PC-3 (cell line): ENCODE results near the gene ABCB10. TPM values are rescaled to one million over a fixed set of nuclear protein-coding genes. Genes with fewer than 3 reads are reported as not detected.
"Not testable (repeated sequence)": the region's sequence is repeated elsewhere in the genome, so short reads cannot be mapped to it uniquely, and the experiment has no call there.

Experiments used
- ATAC-seq: fragments of 200-7000 bp; cut with Tn5 transposase; 2 replicates; pipeline ENCODE4 v1.9.1; 2020; ENCODE audit warnings: mild to moderate bottlenecking, moderate library complexity
- BruUV-seq: library from RNA; stranded (reverse); fragments of 400-500 nt; replicated peaks from 2 replicates; lab custom pipeline; 2021; lab: Mats Ljungman, UMichigan
- CTCF ChIA-PET: fragments of 300-600 bp; sonication (Branson Sonifier 250); formaldehyde crosslinking; loops from one replicate; lab custom pipeline; 2022; ENCODE audit warnings: antibody characterized with exemption; lab: Charles Lee
- POLR2A ChIA-PET: fragments of 300-600 bp; sonication (Branson Sonifier 250); formaldehyde crosslinking; loops from one replicate; lab custom pipeline; 2022; ENCODE audit warnings: antibody characterized with exemption; ENCODE audit not compliant: unreplicated experiment; lab: Charles Lee
- DNase-seq: peaks from one replicate; pipeline ENCODE4 v3.0.0-alpha.2; 2015
- H2AFZ ChIP-seq: fragments of 300-600 bp; sonication (generic); 2 replicates; pipeline ENCODE4 v1.6.0; 2016; ENCODE audit warnings: antibody characterized with exemption, low read length
- H3F3A ChIP-seq: fragments of 300-600 bp; sonication (generic); one replicate; pipeline ENCODE4 v1.6.0; 2017; ENCODE audit warnings: antibody characterized with exemption, low read length, control low read depth, mild to moderate bottlenecking; ENCODE audit not compliant: unreplicated experiment
- H3K27ac ChIP-seq: fragments of 300-600 bp; sonication (generic); 2 replicates; pipeline ENCODE4 v1.5.1; 2016; ENCODE audit warnings: mild to moderate bottlenecking, low read length
- H3K27me3 ChIP-seq: fragments of 300-600 bp; sonication (generic); 2 replicates; pipeline ENCODE4 v1.6.1; 2016; ENCODE audit warnings: low read length, mixed read lengths
- H3K36me3 ChIP-seq: fragments of 300-600 bp; sonication (generic); 2 replicates; pipeline ENCODE4 v1.6.1; 2016; ENCODE audit warnings: low read depth, mixed run types, low read length, mixed read lengths
- H3K4me1 ChIP-seq: fragments of 300-600 bp; sonication (generic); 2 replicates; pipeline ENCODE4 v1.5.1; 2016; ENCODE audit warnings: low read length; ENCODE audit not compliant: insufficient read depth
- H3K4me2 ChIP-seq: fragments of 300-600 bp; sonication (generic); 2 replicates; pipeline ENCODE4 v1.6.0; 2016; ENCODE audit warnings: low read length
- H3K4me3 ChIP-seq: fragments of 300-600 bp; sonication (generic); 2 replicates; pipeline ENCODE4 v1.5.1; 2016; ENCODE audit warnings: mild to moderate bottlenecking, low read length, mixed read lengths
- H3K79me2 ChIP-seq: fragments of 300-600 bp; sonication (generic); 2 replicates; pipeline ENCODE4 v1.6.1; 2017; ENCODE audit warnings: low read length, mixed read lengths
- H3K9ac ChIP-seq: fragments of 300-600 bp; sonication (generic); 2 replicates; pipeline ENCODE4 v1.6.0; 2016; ENCODE audit warnings: mild to moderate bottlenecking, low read length
- H3K9me2 ChIP-seq: fragments of 300-600 bp; sonication (generic); replicated peaks from 2 replicates; pipeline ENCODE4 v1.6.1; 2016; ENCODE audit warnings: mixed run types, low read length, mixed read lengths
- H3K9me3 ChIP-seq: fragments of 300-600 bp; sonication (generic); 2 replicates; pipeline ENCODE4 v1.6.1; 2016; ENCODE audit warnings: low read length, mixed read lengths
- H4K20me1 ChIP-seq: fragments of 300-600 bp; sonication (generic); 2 replicates; pipeline ENCODE4 v1.6.1; 2016; ENCODE audit warnings: low read length, mixed read lengths
- CTCF ChIP-seq: fragments of 300-600 bp; sonication (generic); conservative IDR thresholded peaks from 2 replicates; pipeline ENCODE4 v1.5.1; 2017; ENCODE audit warnings: antibody characterized with exemption, low read depth, mild to moderate bottlenecking, low read length
- EZH2 ChIP-seq: fragments of 300-600 bp; sonication (generic); IDR thresholded peaks from one replicate; pipeline ENCODE4 v1.6.1; 2017; ENCODE audit warnings: antibody characterized with exemption, mild to moderate bottlenecking, low read length; ENCODE audit not compliant: unreplicated experiment
- EZH2phosphoT487 ChIP-seq: fragments of 300-600 bp; sonication (generic); IDR thresholded peaks from 2 replicates; pipeline ENCODE4 v1.6.1; 2018; ENCODE audit warnings: mild to moderate bottlenecking, antibody characterized with exemption, low read length, borderline replicate concordance
- intact Hi-C: fragments of 100-400 bp; cut with micrococcal nuclease; formaldehyde crosslinking; loops from 2 replicates; pipeline ENCODE4 v1.9.0; 2023
- total RNA-seq: library from RNA; depleted of rRNA; stranded (reverse); fragments of >200 nt; gene quantifications from 2 replicates; pipeline ENCODE4 v1.2.3, GENCODE V29; 2014

ABCB10 gene
- total RNA-seq, 1 experiment from 2014 or later = 30.4 TPM

DNA sequence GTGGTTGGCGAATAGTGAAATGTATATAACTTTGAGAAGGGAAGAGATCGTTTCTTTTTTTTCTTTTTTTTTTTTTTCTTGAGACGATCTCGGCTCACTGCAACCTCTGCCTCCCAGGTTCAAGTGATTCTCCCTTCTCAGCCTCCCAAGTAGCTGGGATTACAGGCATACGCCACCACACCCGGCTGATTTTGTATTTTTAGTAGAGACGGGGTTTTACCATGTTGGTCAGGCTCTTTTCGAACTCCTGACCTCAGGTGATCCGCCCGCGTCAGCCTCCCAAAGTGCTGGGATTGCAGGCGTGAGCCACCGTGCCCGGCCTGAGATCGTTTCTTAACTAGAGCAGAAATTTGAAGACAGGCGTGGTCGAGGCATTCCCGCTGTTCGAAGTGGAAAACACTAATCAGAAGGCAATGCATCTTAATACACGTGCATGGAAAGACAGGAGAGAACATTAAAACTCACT, 862 bp upstream of the ABCB10 start:
- not testable (repeated sequence) for H3F3A ChIP-seq, ATAC-seq, H4K20me1 ChIP-seq, H3K9me3 ChIP-seq, H3K9me2 ChIP-seq, H3K27me3 ChIP-seq, H3K36me3 ChIP-seq
- peak overlapping the region; percentile 79 for H3K9ac ChIP-seq
- H3K4me3 ChIP-seq = peak overlapping the region; percentile 91
- peak overlapping the region; percentile 94 for H2AFZ ChIP-seq
- H3K27ac ChIP-seq = peak overlapping the region; percentile 43
- BruUV-seq = TSS peak; percentile 94
- intact Hi-C loops = loop anchor here (1.0 to 2.0 kb wide), 3 partner anchors 51 to 751 kb away; partner anchors contain the start of genes NUP133, TAF5L and URB2
- H3K4me2 ChIP-seq = peak overlapping the region; percentile 95
- peaks cover 23% of the 10 kb centered on the region for H3K4me1 ChIP-seq
- peak; percentile 32 for DNase-seq
- CTCF ChIA-PET = interaction anchor here (0.6 to 1.6 kb wide), 7 partner anchors 13 to 324 kb away, joined by 3 to 18 read pairs (median 3); partner anchors contain the start of gene CCSAP
- POLR2A ChIA-PET = interaction anchor here (0.5 to 1.4 kb wide), 4 partner anchors 51 to 77 kb away, joined by 3 to 26 read pairs (median 4); partner anchors contain the start of gene NUP133
- H3K79me2 ChIP-seq = peaks cover 35% of the 10 kb centered on the region

DNA sequence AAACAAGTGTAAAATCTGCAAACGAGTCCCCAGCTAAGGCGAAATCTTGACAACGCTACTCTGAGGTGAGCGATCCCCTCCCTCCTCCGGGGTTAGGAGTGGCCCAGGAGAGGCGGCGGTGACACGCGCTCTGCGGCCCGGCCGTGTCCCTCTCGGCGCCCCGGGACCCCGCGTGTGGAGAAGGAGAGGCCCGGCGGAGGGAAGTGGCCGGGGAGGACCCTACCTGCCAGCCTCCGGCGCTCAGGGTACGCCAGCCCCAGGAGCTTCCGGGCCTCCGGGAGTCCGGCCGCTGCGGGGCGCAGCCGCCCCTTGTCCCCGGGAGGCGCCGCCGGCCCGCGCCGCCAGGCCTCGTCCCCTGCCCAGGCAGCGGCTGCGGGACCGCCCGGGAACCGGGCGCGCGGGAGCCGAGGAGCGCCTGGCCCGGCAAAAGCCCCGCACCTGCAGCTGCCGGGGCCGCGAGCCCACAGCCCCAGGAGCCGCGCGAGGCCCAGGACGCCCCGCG, 543 bp downstream of the ABCB10 start:
- no TSS peak for BruUV-seq
- POLR2A ChIA-PET = no interaction called here
- Histone ChIP-seq H3K4me2 (peak overlapping the region; percentile 85), H3K4me1 (peaks cover 23% of the 10 kb centered on the region), H2AFZ (peak overlapping the region; percentile 93), H3K9me3 (no peaks in the 10 kb centered on the region), H3K79me2 (peaks cover 46% of the 10 kb centered on the region), H4K20me1 (no peaks in the 10 kb centered on the region), H3K9ac (peak overlapping the region; percentile 79), H3F3A (no peaks in the 10 kb centered on the region), H3K9me2 (no peaks in the 10 kb centered on the region), H3K36me3 (no peaks in the 10 kb centered on the region), H3K27ac (no peak overlapping the region), H3K4me3 (peak overlapping the region; percentile 91), H3K27me3 (no peaks in the 10 kb centered on the region)
- intact Hi-C loops = loop anchor here (2.0 kb wide), 1 partner anchor 49 kb away; the partner anchor contains the start of gene NUP133
- peak; percentile 43 for DNase-seq
- CTCF ChIA-PET = interaction anchor here (1.5 to 1.6 kb wide), 2 partner anchors 21 to 67 kb away, joined by 4 to 18 read pairs; no protein-coding TSS in a partner anchor
- TF ChIP-seq EZH2 (no peak), EZH2phosphoT487 (no peak), CTCF (no peak)
- peak; percentile 30 for ATAC-seq

GRCh38 chr1:229557200-229557850, 1.2 kb downstream of the ABCB10 start:
- no peak overlapping the region for H3K27ac ChIP-seq
- H3K27me3 ChIP-seq = no peaks in the 10 kb centered on the region
- H3K79me2 ChIP-seq = peaks cover 53% of the 10 kb centered on the region
- peak overlapping the region; percentile 79 for H3K9ac ChIP-seq
- no peaks in the 10 kb centered on the region for H3K9me2 ChIP-seq
- intact Hi-C loops = no loop called here
- TSS peak; percentile 47 for BruUV-seq
- ChIA-PET POLR2A (no interaction called here), CTCF (no interaction called here)
- H3K4me2 ChIP-seq = peak overlapping the region; percentile 85
- H3K4me1 ChIP-seq = peaks cover 23% of the 10 kb centered on the region
- ATAC-seq (no peak), DNase-seq (peak; percentile 32)
- TF ChIP-seq EZH2 = no peak
- TF ChIP-seq EZH2phosphoT487 = no peak
- no peak for TF ChIP-seq CTCF
- H3K9me3 ChIP-seq = no peaks in the 10 kb centered on the region
- H3K36me3 ChIP-seq = no peaks in the 10 kb centered on the region
- peak overlapping the region; percentile 93 for H2AFZ ChIP-seq
- H3F3A ChIP-seq = no peaks in the 10 kb centered on the region
- H3K4me3 ChIP-seq = peak overlapping the region; percentile 91
- H4K20me1 ChIP-seq = no peaks in the 10 kb centered on the region
